Measurements from ENCODE around the gene SELENOW. TPM values are rescaled to one million over a fixed set of nuclear protein-coding genes. Genes with fewer than 3 reads are reported as not detected.
"Not testable (repeated sequence)": the region's sequence is repeated elsewhere in the genome, so short reads cannot be mapped to it uniquely, and the experiment has no call there.

SELENOW gene
- total and polyA plus RNA-seq, 4 donors = 319 to 1,551 (median 758) TPM

GRCh38 chr19:47768604-47769003, 9.9 kb upstream of the SELENOW start:
- intact Hi-C loops (cut with DNase I) = loop anchor here (5.0 kb wide), 2 partner anchors 94 to 99 kb away; no protein-coding TSS in a partner anchor
- Histone ChIP-seq H3K9me3 (ENCODE audit: control insufficient read depth, low read length) (no peaks in the 10 kb centered on the region), H3K27me3 (ENCODE audit: control insufficient read depth in 1 of 2, insufficient read depth in 2 of 2, low read length in 1 of 2) (no peaks in the 10 kb centered on the region), H3K4me1 (ENCODE audit: control insufficient read depth in 1 of 2, insufficient read depth in 2 of 2, low read length in 2 of 2) (no peaks in the 10 kb centered on the region), H3K4me3 (ENCODE audit: low read length in 2 of 2) (no peak overlapping the region), H3K27ac (ENCODE audit: low read depth in 1 of 2, low read length in 2 of 2) (no peak overlapping the region), H3K36me3 (ENCODE audit: control insufficient read depth in 1 of 2, insufficient read depth in 2 of 2, low read length in 1 of 2) (no peaks in the 10 kb centered on the region)
- 89 to 94% methylated on average over 2 of the region's 2 CpGs for WGBS, 2 donors
- ATAC-seq (ENCODE audit: low FRiP score) (no peak), DNase-seq (no peak)

DNA sequence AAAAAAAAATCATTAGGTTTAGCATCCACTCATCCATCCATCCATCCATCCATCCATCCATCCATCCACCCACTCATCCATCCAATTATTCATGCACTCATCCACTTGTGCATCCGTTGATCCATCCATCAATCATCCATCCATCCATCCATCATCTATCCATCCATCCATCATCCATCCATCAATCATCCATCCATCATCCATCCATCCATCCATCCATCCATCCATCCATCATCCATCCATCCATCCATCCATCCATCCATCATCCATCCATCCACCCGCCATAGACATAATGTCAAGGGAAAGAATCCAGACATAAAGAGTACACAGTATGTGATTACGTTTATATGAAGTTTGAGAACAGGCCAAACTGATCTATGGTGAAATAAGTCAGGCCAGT, 9.0 kb upstream of the SELENOW start:
- Histone ChIP-seq H3K36me3 (ENCODE audit: control insufficient read depth in 1 of 2, insufficient read depth in 2 of 2, low read length in 1 of 2) (no peaks in the 10 kb centered on the region), H3K27ac (ENCODE audit: low read depth in 1 of 2, low read length in 2 of 2) (no peak overlapping the region), H3K4me3 (ENCODE audit: low read length in 2 of 2) (no peak overlapping the region), H3K9me3 (ENCODE audit: control insufficient read depth, low read length) (no peaks in the 10 kb centered on the region), H3K27me3 (ENCODE audit: control insufficient read depth in 1 of 2, insufficient read depth in 2 of 2, low read length in 1 of 2) (no peaks in the 10 kb centered on the region), H3K4me1 (ENCODE audit: control insufficient read depth in 1 of 2, insufficient read depth in 2 of 2, low read length in 2 of 2) (no peaks in the 10 kb centered on the region)
- DNase-seq (no peak), ATAC-seq (ENCODE audit: low FRiP score) (no peak)
- 85 to 88% methylated on average over 3 of the region's 3 CpGs for WGBS, 2 donors
- intact Hi-C loops (cut with DNase I) = loop anchor here (5.0 kb wide), 2 partner anchors 93 to 98 kb away; no protein-coding TSS in a partner anchor

DNA sequence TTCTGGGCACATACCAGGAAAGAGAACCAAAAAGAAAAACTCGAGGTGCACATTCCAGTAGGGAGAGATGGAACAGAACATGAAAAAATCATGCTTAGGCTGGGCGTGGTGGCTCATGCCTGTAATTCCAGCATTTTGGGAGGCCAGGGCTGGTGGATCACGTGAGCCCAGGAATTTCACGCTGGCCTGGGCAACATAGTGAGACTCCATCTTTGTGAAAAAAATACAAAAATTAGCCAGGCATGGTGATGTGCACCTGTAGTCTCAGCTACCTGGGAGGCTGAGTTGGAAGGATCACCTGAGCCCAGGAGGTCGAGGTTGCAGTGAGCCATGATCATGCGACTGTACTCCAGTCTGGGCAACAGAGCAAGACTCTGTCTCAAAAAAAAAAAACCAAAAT, 7.2 kb upstream of the SELENOW start:
- intact Hi-C loops (cut with DNase I); H3K36me3 ChIP-seq (ENCODE audit: control insufficient read depth in 1 of 2, insufficient read depth in 2 of 2, low read length in 1 of 2); H3K27me3 ChIP-seq (ENCODE audit: control insufficient read depth in 1 of 2, insufficient read depth in 2 of 2, low read length in 1 of 2); H3K4me1 ChIP-seq (ENCODE audit: control insufficient read depth in 1 of 2, insufficient read depth in 2 of 2, low read length in 2 of 2); H3K4me3 ChIP-seq (ENCODE audit: low read length in 2 of 2); H3K9me3 ChIP-seq (ENCODE audit: control insufficient read depth, low read length); ATAC-seq (ENCODE audit: low FRiP score); H3K27ac ChIP-seq (ENCODE audit: low read depth in 1 of 2, low read length in 2 of 2); DNase-seq: not testable (repeated sequence)
- 83 to 87% methylated on average over 6 of the region's 6 CpGs for WGBS, 2 donors

GRCh38 chr19:47776568-47776967, 1.9 kb upstream of the SELENOW start:
- ATAC-seq (ENCODE audit: low FRiP score) = no peak
- Histone ChIP-seq H3K36me3 (ENCODE audit: control insufficient read depth in 1 of 2, insufficient read depth in 2 of 2, low read length in 1 of 2) (peaks cover 0 to 4% of the 10 kb centered on the region in 2 donors), H3K4me3 (ENCODE audit: low read length in 2 of 2) (no peak overlapping the region), H3K9me3 (ENCODE audit: control insufficient read depth, low read length) (no peaks in the 10 kb centered on the region), H3K4me1 (ENCODE audit: control insufficient read depth in 1 of 2, insufficient read depth in 2 of 2, low read length in 2 of 2) (no peaks in the 10 kb centered on the region), H3K27me3 (ENCODE audit: control insufficient read depth in 1 of 2, insufficient read depth in 2 of 2, low read length in 1 of 2) (peaks cover 0 to 1% of the 10 kb centered on the region in 2 donors), H3K27ac (ENCODE audit: low read depth in 1 of 2, low read length in 2 of 2) (no peak overlapping the region)
- WGBS, 2 donors = 87 to 89% methylated on average over 4 of the region's 4 CpGs
- intact Hi-C loops (cut with DNase I) = no loop called here
- no peak for DNase-seq

DNA sequence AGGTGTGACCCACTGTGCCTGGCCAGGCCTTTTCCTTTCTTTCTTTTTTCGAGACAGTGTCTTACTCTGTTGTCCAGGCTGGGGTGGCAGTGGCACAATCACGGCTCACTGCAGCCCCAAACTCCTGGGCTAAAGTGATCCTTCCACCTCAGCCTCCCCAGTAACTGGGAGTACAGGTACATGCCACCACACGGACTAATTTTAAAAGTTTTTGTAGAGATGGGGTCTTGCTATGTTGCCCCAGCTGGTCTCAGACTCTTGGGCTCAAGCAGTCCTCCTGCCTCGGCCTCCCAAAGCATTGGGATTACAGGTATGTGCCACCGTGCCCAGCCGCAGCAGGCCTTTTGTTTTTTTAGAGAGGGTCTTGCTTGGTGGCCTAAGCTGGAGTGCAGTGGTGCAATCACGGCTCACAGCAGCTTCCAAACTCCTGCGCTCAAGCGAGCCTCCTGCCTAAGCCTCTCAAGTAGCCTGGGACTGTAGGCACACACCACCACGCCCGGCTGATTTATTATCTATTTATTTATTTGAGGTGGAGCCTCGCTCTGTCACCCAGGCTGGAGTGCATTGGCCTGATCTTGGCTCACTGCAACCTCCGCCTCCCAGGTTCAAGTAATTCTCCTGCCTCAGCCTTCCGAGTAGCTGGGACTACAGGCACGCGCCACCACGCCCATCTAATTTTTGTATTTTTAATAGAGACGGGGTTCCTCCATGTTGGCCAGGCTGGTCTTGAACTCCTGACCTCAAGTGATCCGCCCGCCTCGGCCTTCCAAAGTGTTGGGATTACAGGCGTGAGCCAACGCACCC, 1.1 kb upstream of the SELENOW start:
- H3K27ac ChIP-seq (ENCODE audit: low read depth in 1 of 2, low read length in 2 of 2); H3K27me3 ChIP-seq (ENCODE audit: control insufficient read depth in 1 of 2, insufficient read depth in 2 of 2, low read length in 1 of 2); H3K36me3 ChIP-seq (ENCODE audit: control insufficient read depth in 1 of 2, insufficient read depth in 2 of 2, low read length in 1 of 2); H3K4me1 ChIP-seq (ENCODE audit: control insufficient read depth in 1 of 2, insufficient read depth in 2 of 2, low read length in 2 of 2); intact Hi-C loops (cut with DNase I); H3K9me3 ChIP-seq (ENCODE audit: control insufficient read depth, low read length); ATAC-seq (ENCODE audit: low FRiP score); DNase-seq: not testable (repeated sequence)
- peak overlapping the region in 1 of 2 donors; percentile 95 for H3K4me3 ChIP-seq (ENCODE audit: low read length in 2 of 2)
- WGBS, 2 donors = 72 to 81% methylated on average over 23 of the region's 23 CpGs

- Histone ChIP-seq H3K4me1 (ENCODE audit: control insufficient read depth in 1 of 2, insufficient read depth in 2 of 2, low read length in 2 of 2) (peaks cover 0 to 2% of the 10 kb centered on the region in 2 donors), H3K27me3 (ENCODE audit: control insufficient read depth in 1 of 2, insufficient read depth in 2 of 2, low read length in 1 of 2) (peaks cover 0 to 1% of the 10 kb centered on the region in 2 donors), H3K27ac (ENCODE audit: low read depth in 1 of 2, low read length in 2 of 2) (peak overlapping the region; percentile 93 to 94), H3K4me3 (ENCODE audit: low read length in 2 of 2) (peak overlapping the region; percentile 71 to 95), H3K36me3 (ENCODE audit: control insufficient read depth in 1 of 2, insufficient read depth in 2 of 2, low read length in 1 of 2) (peaks cover 0 to 5% of the 10 kb centered on the region in 2 donors), H3K9me3 (ENCODE audit: control insufficient read depth, low read length) (no peaks in the 10 kb centered on the region)
- intact Hi-C loops (cut with DNase I) = no loop called here
- peak; percentile 51 for ATAC-seq (ENCODE audit: low FRiP score)
- DNase-seq = peak in 1 of 2 donors; percentile 79
- whole genome bisulfite sequencing, 2 donors = 0% methylated on average over 20 of the region's 20 CpGs
Measured at GRCh38 chr19:47778954-47779351, 450 bp downstream of the SELENOW start.

DNA sequence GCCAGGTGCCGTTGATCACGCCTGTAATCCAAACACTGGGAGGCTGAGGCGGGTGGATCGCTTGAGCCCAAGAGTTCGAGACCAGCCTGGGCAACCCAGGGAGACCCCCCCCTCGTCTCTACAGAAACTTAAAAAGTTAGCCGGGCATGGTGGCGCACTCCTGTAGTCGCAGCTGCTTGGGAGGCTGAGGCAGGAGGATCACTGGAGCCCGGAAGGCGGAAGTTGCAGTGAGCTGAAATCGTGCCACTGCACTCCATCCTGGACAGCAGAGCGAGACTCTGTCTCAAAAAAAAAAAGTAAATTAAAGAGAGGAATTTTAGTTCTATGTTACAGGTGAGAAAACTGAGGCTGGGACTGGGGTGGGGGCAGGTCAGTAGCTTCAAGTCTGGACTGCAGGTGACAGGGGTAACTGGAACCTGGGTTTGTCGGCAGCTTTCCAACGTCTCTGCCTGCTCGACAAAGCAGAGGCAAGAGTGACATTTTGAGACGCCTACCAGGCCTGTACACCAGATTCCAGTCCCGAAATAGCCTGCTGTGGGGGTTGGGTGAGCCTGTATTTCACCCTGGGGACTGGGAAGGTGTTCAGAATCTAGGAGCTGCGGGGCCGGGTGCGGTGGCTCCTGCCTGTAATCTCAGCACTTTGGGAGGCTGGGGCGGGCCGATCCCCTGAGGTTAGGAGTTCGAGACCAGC, 1.2 kb downstream of the SELENOW start:
- peaks cover 0 to 1% of the 10 kb centered on the region in 2 donors for H3K27me3 ChIP-seq (ENCODE audit: control insufficient read depth in 1 of 2, insufficient read depth in 2 of 2, low read length in 1 of 2)
- 10 to 14% methylated on average over 24 of the region's 24 CpGs for WGBS, 2 donors
- intact Hi-C loops (cut with DNase I) = loop anchor here in 1 of 2 donors (10.0 kb wide), 1 partner anchor 65 kb away; the partner anchor contains the start of gene EHD2
- H3K27ac ChIP-seq (ENCODE audit: low read depth in 1 of 2, low read length in 2 of 2) = peak overlapping the region in 1 of 2 donors; percentile 41
- DNase-seq (peak; percentile 77 to 89), ATAC-seq (ENCODE audit: low FRiP score) (peak; percentile 46)
- peak overlapping the region; percentile 71 to 95 for H3K4me3 ChIP-seq (ENCODE audit: low read length in 2 of 2)
- H3K9me3 ChIP-seq (ENCODE audit: control insufficient read depth, low read length) = no peaks in the 10 kb centered on the region
- H3K4me1 ChIP-seq (ENCODE audit: control insufficient read depth in 1 of 2, insufficient read depth in 2 of 2, low read length in 2 of 2) = peaks cover 0 to 2% of the 10 kb centered on the region in 2 donors
- peaks cover 0 to 5% of the 10 kb centered on the region in 2 donors for H3K36me3 ChIP-seq (ENCODE audit: control insufficient read depth in 1 of 2, insufficient read depth in 2 of 2, low read length in 1 of 2)

GRCh38 chr19:47780215-47780551, 1.7 kb downstream of the SELENOW start:
- Histone ChIP-seq H3K4me3 (ENCODE audit: low read length in 2 of 2) (peak overlapping the region; percentile 45 to 95), H3K4me1 (ENCODE audit: control insufficient read depth in 1 of 2, insufficient read depth in 2 of 2, low read length in 2 of 2) (peaks cover 0 to 2% of the 10 kb centered on the region in 2 donors), H3K27ac (ENCODE audit: low read depth in 1 of 2, low read length in 2 of 2) (peak overlapping the region; percentile 31 to 41), H3K36me3 (ENCODE audit: control insufficient read depth in 1 of 2, insufficient read depth in 2 of 2, low read length in 1 of 2) (peaks cover 0 to 5% of the 10 kb centered on the region in 2 donors), H3K27me3 (ENCODE audit: control insufficient read depth in 1 of 2, insufficient read depth in 2 of 2, low read length in 1 of 2) (peaks cover 0 to 1% of the 10 kb centered on the region in 2 donors), H3K9me3 (ENCODE audit: control insufficient read depth, low read length) (no peaks in the 10 kb centered on the region)
- intact Hi-C loops (cut with DNase I) = loop anchor here in 1 of 2 donors (10.0 kb wide), 1 partner anchor 65 kb away; the partner anchor contains the start of gene EHD2
- ATAC-seq (ENCODE audit: low FRiP score) (no peak), DNase-seq (no peak)
- WGBS, 2 donors = 48 to 57% methylated on average over 9 of the region's 9 CpGs

All from aorta (tissue), 5 donors.